ENCODE data around the gene NOTUM. TPM values are rescaled to one million over a fixed set of nuclear protein-coding genes. Genes with fewer than 3 reads are reported as not detected.
A peak's percentile ranks its signal among the peaks of the same experiment; 100 is the strongest.

The NOTUM gene
- total RNA-seq, 4 donors from 2014 or later: not detected

- no peaks in the 10 kb centered on the region for H3K36me3 ChIP-seq
- WGBS, 2 donors: 2 to 4% methylated on average over 10 to 53 of the region's 98 CpGs
- TF ChIP-seq CTCF (IDR thresholded peaks at IDR 0.05): no peak
- TF ChIP-seq POLR2A (IDR thresholded peaks at IDR 0.05): no peak
- no peak for TF ChIP-seq EP300 (IDR thresholded peaks at IDR 0.05)
- no peak overlapping the region for H3K27ac ChIP-seq
- peak overlapping the region in 3 of 4 donors; percentile 22 to 54 (median 36) for H3K4me3 ChIP-seq
- H3K27me3 ChIP-seq: peaks cover 4 to 78% of the 10 kb centered on the region in 2 donors
- peaks cover 0 to 29% (median 10%) of the 10 kb centered on the region in 4 donors for H3K4me1 ChIP-seq
- DNase-seq (ENCODE audit: low spot score in 2 of 2): no peak
- H3K9me3 ChIP-seq: no peaks in the 10 kb centered on the region
These were observed 643 bp downstream of the NOTUM start for GRCh38 chr17:81960130-81960958.

GRCh38 chr17:81959362-81960129, 1.4 kb downstream of the NOTUM start:
- Histone ChIP-seq H3K9me3 (no peaks in the 10 kb centered on the region), H3K4me3 (peak overlapping the region in 3 of 4 donors; percentile 22 to 54 (median 36)), H3K36me3 (no peaks in the 10 kb centered on the region), H3K4me1 (peaks cover 0 to 29% (median 10%) of the 10 kb centered on the region in 4 donors), H3K27ac (no peak overlapping the region), H3K27me3 (peaks cover 4 to 84% of the 10 kb centered on the region in 2 donors)
- DNase-seq (ENCODE audit: low spot score in 2 of 2): peak; percentile 50 to 52
- whole genome bisulfite sequencing, 2 donors: 1 to 7% methylated on average over 8 to 72 of the region's 112 CpGs
- TF ChIP-seq CTCF (IDR thresholded peaks at IDR 0.05) (peak; percentile 81 to 100 (median 95)), EP300 (IDR thresholded peaks at IDR 0.05) (no peak)

- Histone ChIP-seq H3K9me3 (no peaks in the 10 kb centered on the region), H3K27me3 (peaks cover 4 to 84% of the 10 kb centered on the region in 2 donors), H3K4me1 (peaks cover 0 to 29% (median 10%) of the 10 kb centered on the region in 4 donors), H3K4me3 (no peak overlapping the region), H3K27ac (no peak overlapping the region), H3K36me3 (no peaks in the 10 kb centered on the region)
- no peak for DNase-seq (ENCODE audit: low spot score in 2 of 2)
- WGBS, 2 donors: 59 to 65% methylated on average over 8 to 9 of the region's 15 CpGs
- TF ChIP-seq POLR2A (IDR thresholded peaks at IDR 0.05): no peak
- no peak for TF ChIP-seq CTCF (IDR thresholded peaks at IDR 0.05)
- TF ChIP-seq EP300 (IDR thresholded peaks at IDR 0.05): no peak
These were observed 2.2 kb downstream of the NOTUM start for GRCh38 chr17:81958633-81959342.

GRCh38 chr17:81957691-81958432, 3.1 kb downstream of the NOTUM start:
- H3K9me3 ChIP-seq: no peaks in the 10 kb centered on the region
- WGBS, 2 donors: 83 to 87% methylated on average over 19 of the region's 19 CpGs
- H3K27me3 ChIP-seq: peaks cover 4 to 85% of the 10 kb centered on the region in 2 donors
- H3K4me3 ChIP-seq: no peak overlapping the region
- no peak for DNase-seq (ENCODE audit: low spot score in 2 of 2)
- TF ChIP-seq POLR2A (IDR thresholded peaks at IDR 0.05) (no peak), CTCF (IDR thresholded peaks at IDR 0.05) (no peak), EP300 (IDR thresholded peaks at IDR 0.05) (no peak)
- peaks cover 0 to 29% (median 10%) of the 10 kb centered on the region in 4 donors for H3K4me1 ChIP-seq
- H3K36me3 ChIP-seq: no peaks in the 10 kb centered on the region
- H3K27ac ChIP-seq: no peak overlapping the region
